Measurements from ENCODE around the gene COL28A1. TPM values are rescaled to one million over a fixed set of nuclear protein-coding genes. Genes with fewer than 3 reads are reported as not detected.

The COL28A1 gene
- total RNA-seq, 1 donor from 2014 or later, result 1.1 TPM

DNA sequence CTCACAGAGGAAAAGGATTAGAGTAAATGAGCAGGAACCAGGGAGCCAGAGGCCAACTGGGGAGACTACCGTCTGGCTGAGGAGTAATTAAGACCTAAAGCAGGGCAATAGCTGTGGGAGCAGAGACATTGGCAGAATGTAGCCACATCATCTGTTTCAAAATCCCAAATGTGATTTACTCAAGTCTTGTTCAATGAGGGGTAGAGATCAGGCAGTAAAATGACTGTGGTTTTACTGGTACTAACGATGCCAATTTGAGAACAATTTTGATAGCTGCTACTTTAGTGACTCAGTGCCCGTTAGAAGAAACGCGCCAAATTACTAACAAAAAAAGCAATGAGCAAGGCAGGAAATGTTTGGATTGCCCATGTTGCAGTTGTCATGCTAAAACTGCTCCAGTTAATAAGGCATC, 18.4 kb upstream of the COL28A1 start:
- DNase-seq (ENCODE audit: extremely low spot score, unreplicated experiment), result no peak
- Mint-ChIP-seq H3K27me3 (ENCODE audit: unreplicated experiment) (no peaks in the 10 kb centered on the region), H3K36me3 (ENCODE audit: unreplicated experiment) (peaks cover 18% of the 10 kb centered on the region), H3K27ac (ENCODE audit: unreplicated experiment) (peak overlapping the region; percentile 33), H3K4me1 (ENCODE audit: unreplicated experiment) (peaks cover 10% of the 10 kb centered on the region), H3K4me3 (ENCODE audit: unreplicated experiment) (no peak overlapping the region), H3K9me3 (ENCODE audit: unreplicated experiment) (peaks cover 11% of the 10 kb centered on the region)
- TF ChIP-seq, protein P1, sequence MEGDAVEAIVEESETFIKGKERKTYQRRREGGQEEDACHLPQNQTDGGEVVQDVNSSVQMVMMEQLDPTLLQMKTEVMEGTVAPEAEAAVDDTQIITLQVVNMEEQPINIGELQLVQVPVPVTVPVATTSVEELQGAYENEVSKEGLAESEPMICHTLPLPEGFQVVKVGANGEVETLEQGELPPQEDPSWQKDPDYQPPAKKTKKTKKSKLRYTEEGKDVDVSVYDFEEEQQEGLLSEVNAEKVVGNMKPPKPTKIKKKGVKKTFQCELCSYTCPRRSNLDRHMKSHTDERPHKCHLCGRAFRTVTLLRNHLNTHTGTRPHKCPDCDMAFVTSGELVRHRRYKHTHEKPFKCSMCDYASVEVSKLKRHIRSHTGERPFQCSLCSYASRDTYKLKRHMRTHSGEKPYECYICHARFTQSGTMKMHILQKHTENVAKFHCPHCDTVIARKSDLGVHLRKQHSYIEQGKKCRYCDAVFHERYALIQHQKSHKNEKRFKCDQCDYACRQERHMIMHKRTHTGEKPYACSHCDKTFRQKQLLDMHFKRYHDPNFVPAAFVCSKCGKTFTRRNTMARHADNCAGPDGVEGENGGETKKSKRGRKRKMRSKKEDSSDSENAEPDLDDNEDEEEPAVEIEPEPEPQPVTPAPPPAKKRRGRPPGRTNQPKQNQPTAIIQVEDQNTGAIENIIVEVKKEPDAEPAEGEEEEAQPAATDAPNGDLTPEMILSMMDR (IDR thresholded peaks at IDR 0.05), result no peak

DNA sequence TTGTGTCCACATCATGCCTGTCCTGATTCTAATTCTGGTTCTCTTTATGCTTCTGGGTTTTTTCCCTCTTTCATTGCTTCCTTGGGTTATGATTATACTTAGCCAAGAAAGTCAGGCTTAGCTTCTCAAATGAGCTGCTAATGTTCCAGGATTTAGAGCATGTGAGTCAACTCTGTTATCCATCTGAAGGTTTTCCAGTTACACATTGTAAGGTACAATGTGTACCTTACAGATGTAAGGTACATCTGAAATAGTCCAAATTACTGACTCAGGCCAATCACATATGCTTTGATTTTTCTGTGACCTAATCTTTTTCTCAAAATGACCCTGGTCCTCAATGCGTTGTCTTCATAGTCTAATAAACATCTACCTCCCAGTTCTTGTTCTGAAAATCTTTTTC, 17.7 kb upstream of the COL28A1 start:
- no peaks in the 10 kb centered on the region for H3K27me3 Mint-ChIP-seq (ENCODE audit: unreplicated experiment)
- no peak overlapping the region for H3K27ac Mint-ChIP-seq (ENCODE audit: unreplicated experiment)
- H3K36me3 Mint-ChIP-seq (ENCODE audit: unreplicated experiment), result peaks cover 13% of the 10 kb centered on the region
- no peak for DNase-seq (ENCODE audit: extremely low spot score, unreplicated experiment)
- H3K9me3 Mint-ChIP-seq (ENCODE audit: unreplicated experiment), result peaks cover 5% of the 10 kb centered on the region
- TF ChIP-seq, protein P1 (IDR thresholded peaks at IDR 0.05), result no peak
- H3K4me1 Mint-ChIP-seq (ENCODE audit: unreplicated experiment), result peaks cover 10% of the 10 kb centered on the region
- no peak overlapping the region for H3K4me3 Mint-ChIP-seq (ENCODE audit: unreplicated experiment)

DNA sequence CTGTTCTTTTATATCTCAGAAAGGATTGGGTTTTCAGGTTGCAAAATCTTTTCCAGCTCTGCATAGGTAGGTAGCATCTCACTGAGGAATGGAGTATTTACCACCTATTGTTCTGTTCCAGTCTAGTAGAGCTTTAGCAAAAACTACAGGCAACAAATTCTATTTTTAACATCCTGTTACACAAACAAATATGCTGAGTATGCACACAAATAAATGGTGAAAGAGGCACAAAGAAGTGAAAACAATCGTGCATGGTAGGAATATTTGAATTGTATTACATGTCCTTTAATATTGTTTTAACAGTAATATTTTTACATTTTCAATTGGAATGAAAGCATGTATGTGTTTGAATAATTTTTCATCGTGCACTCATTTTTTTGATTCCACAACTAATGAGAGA, 16.5 kb upstream of the COL28A1 start:
- peaks cover 9% of the 10 kb centered on the region for H3K36me3 Mint-ChIP-seq (ENCODE audit: unreplicated experiment)
- H3K4me1 Mint-ChIP-seq (ENCODE audit: unreplicated experiment), result peaks cover 10% of the 10 kb centered on the region
- DNase-seq (ENCODE audit: extremely low spot score, unreplicated experiment), result no peak
- TF ChIP-seq, protein P1 (IDR thresholded peaks at IDR 0.05), result no peak
- H3K27ac Mint-ChIP-seq (ENCODE audit: unreplicated experiment), result no peak overlapping the region
- no peak overlapping the region for H3K4me3 Mint-ChIP-seq (ENCODE audit: unreplicated experiment)
- H3K9me3 Mint-ChIP-seq (ENCODE audit: unreplicated experiment), result no peaks in the 10 kb centered on the region
- H3K27me3 Mint-ChIP-seq (ENCODE audit: unreplicated experiment), result no peaks in the 10 kb centered on the region

- Mint-ChIP-seq H3K4me1 (ENCODE audit: unreplicated experiment) (peaks cover 10% of the 10 kb centered on the region), H3K9me3 (ENCODE audit: unreplicated experiment) (no peaks in the 10 kb centered on the region), H3K4me3 (ENCODE audit: unreplicated experiment) (no peak overlapping the region), H3K27me3 (ENCODE audit: unreplicated experiment) (no peaks in the 10 kb centered on the region), H3K36me3 (ENCODE audit: unreplicated experiment) (peaks cover 9% of the 10 kb centered on the region), H3K27ac (ENCODE audit: unreplicated experiment) (no peak overlapping the region)
- no peak for DNase-seq (ENCODE audit: extremely low spot score, unreplicated experiment)
- TF ChIP-seq, protein P1 (IDR thresholded peaks at IDR 0.05), result no peak
Measured at GRCh38 chr7:7550663-7551062, 15.0 kb upstream of the COL28A1 start.

- H3K4me3 Mint-ChIP-seq (ENCODE audit: unreplicated experiment), result no peak overlapping the region
- H3K36me3 Mint-ChIP-seq (ENCODE audit: unreplicated experiment), result peaks cover 9% of the 10 kb centered on the region
- TF ChIP-seq, protein P1 (IDR thresholded peaks at IDR 0.05), result no peak
- H3K27me3 Mint-ChIP-seq (ENCODE audit: unreplicated experiment), result no peaks in the 10 kb centered on the region
- H3K9me3 Mint-ChIP-seq (ENCODE audit: unreplicated experiment), result no peaks in the 10 kb centered on the region
- no peak overlapping the region for H3K27ac Mint-ChIP-seq (ENCODE audit: unreplicated experiment)
- H3K4me1 Mint-ChIP-seq (ENCODE audit: unreplicated experiment), result peaks cover 1% of the 10 kb centered on the region
- DNase-seq (ENCODE audit: extremely low spot score, unreplicated experiment), result no peak
Measured at GRCh38 chr7:7548407-7548806, 12.7 kb upstream of the COL28A1 start.
